ENCODE data around the gene SLC1A2. TPM values are rescaled to one million over a fixed set of nuclear protein-coding genes. Genes with fewer than 3 reads are reported as not detected.

SLC1A2 gene
- 1 to 10 TPM in 2 of 4 donors, under 1 TPM in 2; 0.84 to 2.1 (median 1.2) TPM for total RNA-seq

DNA sequence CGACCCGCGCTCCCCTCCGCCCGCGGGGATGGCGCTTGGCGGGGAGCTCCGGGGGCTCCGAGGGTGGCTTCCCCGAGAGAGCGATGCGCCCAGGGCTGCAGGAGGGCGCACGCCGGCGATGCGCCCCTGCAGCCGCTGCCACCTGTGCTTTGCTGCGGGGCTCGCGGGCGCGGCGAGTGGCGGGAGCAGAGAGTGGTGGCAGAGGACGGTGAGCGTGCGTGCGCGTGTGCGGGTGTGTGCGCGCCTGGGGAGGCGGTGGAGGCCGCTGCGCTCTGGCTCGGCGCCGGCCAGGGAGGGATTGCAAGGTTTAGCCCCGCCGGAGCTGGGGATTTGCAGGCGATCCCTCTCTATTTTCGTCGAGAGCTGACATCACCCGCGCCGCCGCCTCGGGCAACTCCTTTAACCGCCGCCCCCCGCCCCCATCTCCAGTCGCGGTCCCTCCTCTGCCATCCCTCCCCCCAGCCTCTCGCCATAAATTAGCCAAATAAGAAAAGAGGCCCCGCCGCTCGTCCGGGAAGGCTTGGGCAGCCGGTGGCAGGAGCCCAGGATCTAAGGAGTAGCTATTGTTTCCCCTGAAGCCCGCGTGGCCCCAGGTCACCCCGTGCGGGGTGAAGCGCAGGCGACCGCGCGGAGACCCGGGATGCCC lies at the start of gene SLC1A2:
Gene SLC1A2, minus strand, starts transcription at position 375 of the 646 bp plus-strand sequence. CDS start 592 bp downstream, outside the sequence.
- no peak for TF ChIP-seq POLR2A (IDR thresholded peaks at IDR 0.05)
- TF ChIP-seq, protein P1, sequence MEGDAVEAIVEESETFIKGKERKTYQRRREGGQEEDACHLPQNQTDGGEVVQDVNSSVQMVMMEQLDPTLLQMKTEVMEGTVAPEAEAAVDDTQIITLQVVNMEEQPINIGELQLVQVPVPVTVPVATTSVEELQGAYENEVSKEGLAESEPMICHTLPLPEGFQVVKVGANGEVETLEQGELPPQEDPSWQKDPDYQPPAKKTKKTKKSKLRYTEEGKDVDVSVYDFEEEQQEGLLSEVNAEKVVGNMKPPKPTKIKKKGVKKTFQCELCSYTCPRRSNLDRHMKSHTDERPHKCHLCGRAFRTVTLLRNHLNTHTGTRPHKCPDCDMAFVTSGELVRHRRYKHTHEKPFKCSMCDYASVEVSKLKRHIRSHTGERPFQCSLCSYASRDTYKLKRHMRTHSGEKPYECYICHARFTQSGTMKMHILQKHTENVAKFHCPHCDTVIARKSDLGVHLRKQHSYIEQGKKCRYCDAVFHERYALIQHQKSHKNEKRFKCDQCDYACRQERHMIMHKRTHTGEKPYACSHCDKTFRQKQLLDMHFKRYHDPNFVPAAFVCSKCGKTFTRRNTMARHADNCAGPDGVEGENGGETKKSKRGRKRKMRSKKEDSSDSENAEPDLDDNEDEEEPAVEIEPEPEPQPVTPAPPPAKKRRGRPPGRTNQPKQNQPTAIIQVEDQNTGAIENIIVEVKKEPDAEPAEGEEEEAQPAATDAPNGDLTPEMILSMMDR (IDR thresholded peaks at IDR 0.05), result no peak
- H3K4me3 ChIP-seq (ENCODE audit: low read depth, poor library complexity, severe bottlenecking), result peak within 1 kb of the TSS; percentile 7
- DNase-seq (ENCODE audit: low spot score in 2 of 2), result no peak
- intact Hi-C loops (cut with DNase I; ENCODE audit: low total_unique reads), result no loop called here
- WGBS, 2 donors, result 0 to 4% methylated on average over 20 to 51 of the region's 71 CpGs

DNA sequence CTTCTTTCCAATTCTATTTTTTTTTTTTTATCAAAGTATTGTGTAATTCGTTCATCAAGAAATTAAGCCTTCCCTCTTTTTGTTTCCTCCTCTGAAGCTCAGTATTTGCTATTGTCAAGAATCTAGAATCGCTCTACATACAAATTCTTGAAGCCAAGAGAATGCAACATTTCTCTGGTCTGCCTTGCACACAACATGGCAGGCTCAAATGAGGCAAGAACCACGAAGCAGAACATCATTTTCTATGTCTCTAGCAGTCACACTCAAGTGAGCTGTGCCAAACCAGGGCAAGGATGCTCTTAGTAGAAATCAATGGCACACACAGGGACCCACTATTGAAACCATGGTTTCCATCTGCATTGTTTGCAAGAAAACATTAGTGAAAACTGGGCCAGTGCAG lies 46.7 kb upstream of the SLC1A2 start:
- TF ChIP-seq, protein P1 (IDR thresholded peaks at IDR 0.05), result no peak
- TF ChIP-seq POLR2A (IDR thresholded peaks at IDR 0.05), result no peak
- DNase-seq (ENCODE audit: low spot score in 2 of 2), result no peak
- 83 to 91% methylated on average over 3 of the region's 3 CpGs for WGBS, 2 donors
- intact Hi-C loops (cut with DNase I; ENCODE audit: low total_unique reads), result no loop called here
- no peak overlapping the region for H3K4me3 ChIP-seq (ENCODE audit: low read depth, poor library complexity, severe bottlenecking)

DNA sequence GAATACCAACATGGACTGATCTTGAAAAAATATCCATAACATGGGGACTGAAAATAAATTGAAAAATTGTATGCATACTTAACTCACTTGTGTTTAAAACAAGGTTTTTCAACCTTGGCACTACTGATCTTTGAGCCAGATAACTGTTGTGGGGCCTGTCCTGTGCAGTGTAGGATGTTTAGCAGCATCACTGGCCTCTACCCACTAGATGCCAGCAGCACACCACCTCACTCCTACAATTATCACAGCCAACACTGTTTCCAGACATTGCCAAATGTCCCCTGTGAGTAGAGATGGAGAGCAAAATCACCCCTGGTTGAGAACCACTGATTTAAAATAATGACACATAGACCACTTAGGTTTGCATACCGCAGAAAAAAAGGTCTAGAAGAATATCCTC lies 45.0 kb upstream of the SLC1A2 start:
- no peak for TF ChIP-seq POLR2A (IDR thresholded peaks at IDR 0.05)
- TF ChIP-seq, protein P1 (IDR thresholded peaks at IDR 0.05), result no peak
- intact Hi-C loops (cut with DNase I; ENCODE audit: low total_unique reads), result no loop called here
- 98 to 100% methylated on average over 1 of the region's 1 CpG for WGBS, 2 donors
- DNase-seq (ENCODE audit: low spot score in 2 of 2), result no peak
- H3K4me3 ChIP-seq (ENCODE audit: low read depth, poor library complexity, severe bottlenecking), result no peak overlapping the region

DNA sequence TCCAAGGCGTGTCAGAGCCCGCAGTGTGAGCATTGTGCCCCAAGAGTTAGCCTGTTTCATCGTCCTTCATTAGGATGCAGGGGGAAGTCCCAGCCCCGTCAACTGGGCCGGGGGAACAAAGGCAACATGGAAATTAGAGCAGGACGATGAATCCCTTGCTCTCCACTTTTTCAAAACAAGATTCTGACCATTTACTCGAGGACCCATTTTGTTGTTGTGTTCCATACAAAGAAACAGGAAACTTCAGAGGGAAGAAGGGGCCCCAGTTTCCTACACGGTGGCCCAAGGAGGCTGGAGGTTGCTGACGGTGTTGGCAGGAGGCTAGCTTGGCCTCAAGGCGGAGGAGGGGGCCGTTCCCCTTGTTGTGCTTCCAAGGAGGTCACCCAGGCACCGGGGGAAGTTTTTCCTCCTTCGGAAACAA lies 44.0 kb upstream of the SLC1A2 start:
- TF ChIP-seq, protein P1 (IDR thresholded peaks at IDR 0.05), result no peak
- no peak for TF ChIP-seq POLR2A (IDR thresholded peaks at IDR 0.05)
- no peak overlapping the region for H3K4me3 ChIP-seq (ENCODE audit: low read depth, poor library complexity, severe bottlenecking)
- WGBS, 2 donors, result 72 to 82% methylated on average over 13 of the region's 13 CpGs
- no peak for DNase-seq (ENCODE audit: low spot score in 2 of 2)
- intact Hi-C loops (cut with DNase I; ENCODE audit: low total_unique reads), result no loop called here

DNA sequence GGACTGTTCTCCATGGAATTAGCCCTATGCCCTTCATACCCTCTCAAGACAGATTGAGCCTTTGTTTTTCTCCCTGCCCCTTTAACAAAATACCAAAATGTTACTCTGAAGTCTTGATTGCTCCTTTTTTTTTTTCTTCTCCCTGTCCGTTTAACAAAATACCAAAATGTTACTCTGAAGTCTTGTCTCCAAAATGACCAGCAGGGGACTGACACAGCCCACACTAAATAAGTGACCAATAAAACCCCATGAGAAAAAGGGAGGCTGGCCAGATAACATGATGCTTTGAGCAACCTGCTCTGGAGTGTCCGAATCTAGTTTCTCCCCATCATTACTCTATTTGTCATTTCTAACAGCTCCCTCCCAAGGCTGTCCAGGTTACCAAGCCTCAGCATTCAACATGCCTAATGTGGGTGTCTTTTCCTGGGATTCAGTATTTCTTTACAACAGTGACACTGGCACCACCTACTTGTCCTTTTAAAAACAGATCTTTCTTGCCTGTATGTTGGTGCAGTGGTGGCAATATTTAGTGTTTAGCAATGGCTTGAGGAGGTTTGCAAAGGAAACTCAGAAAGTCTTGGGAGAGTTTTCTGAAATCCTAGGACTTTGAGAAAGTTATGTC lies 42.7 kb upstream of the SLC1A2 start:
- TF ChIP-seq, protein P1 (IDR thresholded peaks at IDR 0.05), result no peak
- TF ChIP-seq POLR2A (IDR thresholded peaks at IDR 0.05), result no peak
- no peak overlapping the region for H3K4me3 ChIP-seq (ENCODE audit: low read depth, poor library complexity, severe bottlenecking)
- 82 to 83% methylated on average over 2 of the region's 2 CpGs for WGBS, 2 donors
- no peak for DNase-seq (ENCODE audit: low spot score in 2 of 2)
- intact Hi-C loops (cut with DNase I; ENCODE audit: low total_unique reads), result no loop called here

All from lower leg skin (tissue), 4 donors.